Measurements from ENCODE around the gene CTSA. TPM values are rescaled to one million over a fixed set of nuclear protein-coding genes. Genes with fewer than 3 reads are reported as not detected.

The CTSA gene
- total and polyA plus RNA-seq, 9 of the 15 experiments (the other 6 are each of a cell fraction or from before 2014, with no cell fraction given): 8.8 to 61.7 (median 28.3) TPM

- no peak for TF ChIP-seq CREB3L1 (IDR thresholded peaks at IDR 0.05; ENCODE audit: borderline replicate concordance, low read depth)
- TF ChIP-seq SMARCB1 (IDR thresholded peaks at IDR 0.05; ENCODE audit: insufficient read length, low read depth): no peak
- no peak for TF ChIP-seq ZFP30 (CRISPR knock-in tag; IDR thresholded peaks at IDR 0.05; ENCODE audit: borderline replicate concordance)
- TF ChIP-seq HEY1 (CRISPR knock-in tag; IDR thresholded peaks at IDR 0.05; ENCODE audit: borderline replicate concordance): no peak
- TF ChIP-seq, protein P1, sequence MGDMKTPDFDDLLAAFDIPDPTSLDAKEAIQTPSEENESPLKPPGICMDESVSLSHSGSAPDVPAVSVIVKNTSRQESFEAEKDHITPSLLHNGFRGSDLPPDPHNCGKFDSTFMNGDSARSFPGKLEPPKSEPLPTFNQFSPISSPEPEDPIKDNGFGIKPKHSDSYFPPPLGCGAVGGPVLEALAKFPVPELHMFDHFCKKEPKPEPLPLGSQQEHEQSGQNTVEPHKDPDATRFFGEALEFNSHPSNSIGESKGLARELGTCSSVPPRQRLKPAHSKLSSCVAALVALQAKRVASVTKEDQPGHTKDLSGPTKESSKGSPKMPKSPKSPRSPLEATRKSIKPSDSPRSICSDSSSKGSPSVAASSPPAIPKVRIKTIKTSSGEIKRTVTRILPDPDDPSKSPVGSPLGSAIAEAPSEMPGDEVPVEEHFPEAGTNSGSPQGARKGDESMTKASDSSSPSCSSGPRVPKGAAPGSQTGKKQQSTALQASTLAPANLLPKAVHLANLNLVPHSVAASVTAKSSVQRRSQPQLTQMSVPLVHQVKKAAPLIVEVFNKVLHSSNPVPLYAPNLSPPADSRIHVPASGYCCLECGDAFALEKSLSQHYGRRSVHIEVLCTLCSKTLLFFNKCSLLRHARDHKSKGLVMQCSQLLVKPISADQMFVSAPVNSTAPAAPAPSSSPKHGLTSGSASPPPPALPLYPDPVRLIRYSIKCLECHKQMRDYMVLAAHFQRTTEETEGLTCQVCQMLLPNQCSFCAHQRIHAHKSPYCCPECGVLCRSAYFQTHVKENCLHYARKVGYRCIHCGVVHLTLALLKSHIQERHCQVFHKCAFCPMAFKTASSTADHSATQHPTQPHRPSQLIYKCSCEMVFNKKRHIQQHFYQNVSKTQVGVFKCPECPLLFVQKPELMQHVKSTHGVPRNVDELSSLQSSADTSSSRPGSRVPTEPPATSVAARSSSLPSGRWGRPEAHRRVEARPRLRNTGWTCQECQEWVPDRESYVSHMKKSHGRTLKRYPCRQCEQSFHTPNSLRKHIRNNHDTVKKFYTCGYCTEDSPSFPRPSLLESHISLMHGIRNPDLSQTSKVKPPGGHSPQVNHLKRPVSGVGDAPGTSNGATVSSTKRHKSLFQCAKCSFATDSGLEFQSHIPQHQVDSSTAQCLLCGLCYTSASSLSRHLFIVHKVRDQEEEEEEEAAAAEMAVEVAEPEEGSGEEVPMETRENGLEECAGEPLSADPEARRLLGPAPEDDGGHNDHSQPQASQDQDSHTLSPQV (IDR thresholded peaks at IDR 0.05): peak; percentile 29; the same call in 1 of the 2 replicates
- no peak for TF ChIP-seq CHD4 (IDR thresholded peaks at IDR 0.05; ENCODE audit: insufficient read depth, insufficient replicate concordance, low read depth, low read length, poor library complexity, severe bottlenecking)
- no peak for TF ChIP-seq HOXB6 (CRISPR knock-in tag; IDR thresholded peaks at IDR 0.05; ENCODE audit: borderline replicate concordance)
- TF ChIP-seq, protein P2, sequence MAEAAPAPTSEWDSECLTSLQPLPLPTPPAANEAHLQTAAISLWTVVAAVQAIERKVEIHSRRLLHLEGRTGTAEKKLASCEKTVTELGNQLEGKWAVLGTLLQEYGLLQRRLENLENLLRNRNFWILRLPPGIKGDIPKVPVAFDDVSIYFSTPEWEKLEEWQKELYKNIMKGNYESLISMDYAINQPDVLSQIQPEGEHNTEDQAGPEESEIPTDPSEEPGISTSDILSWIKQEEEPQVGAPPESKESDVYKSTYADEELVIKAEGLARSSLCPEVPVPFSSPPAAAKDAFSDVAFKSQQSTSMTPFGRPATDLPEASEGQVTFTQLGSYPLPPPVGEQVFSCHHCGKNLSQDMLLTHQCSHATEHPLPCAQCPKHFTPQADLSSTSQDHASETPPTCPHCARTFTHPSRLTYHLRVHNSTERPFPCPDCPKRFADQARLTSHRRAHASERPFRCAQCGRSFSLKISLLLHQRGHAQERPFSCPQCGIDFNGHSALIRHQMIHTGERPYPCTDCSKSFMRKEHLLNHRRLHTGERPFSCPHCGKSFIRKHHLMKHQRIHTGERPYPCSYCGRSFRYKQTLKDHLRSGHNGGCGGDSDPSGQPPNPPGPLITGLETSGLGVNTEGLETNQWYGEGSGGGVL (CRISPR knock-in tag; IDR thresholded peaks at IDR 0.05): no peak
- TF ChIP-seq MBD2 (IDR thresholded peaks at IDR 0.05; ENCODE audit: borderline replicate concordance, low read depth): no peak
- peak; percentile 46; the same call in 1 of the 2 replicates for TF ChIP-seq SMARCE1 (IDR thresholded peaks at IDR 0.05)
- no peak for TF ChIP-seq FOXA3 (CRISPR knock-in tag; conservative IDR thresholded peaks at IDR 0.05 in 1 of 2, IDR thresholded peaks at IDR 0.05 in 1 of 2)
- TF ChIP-seq, protein P3, sequence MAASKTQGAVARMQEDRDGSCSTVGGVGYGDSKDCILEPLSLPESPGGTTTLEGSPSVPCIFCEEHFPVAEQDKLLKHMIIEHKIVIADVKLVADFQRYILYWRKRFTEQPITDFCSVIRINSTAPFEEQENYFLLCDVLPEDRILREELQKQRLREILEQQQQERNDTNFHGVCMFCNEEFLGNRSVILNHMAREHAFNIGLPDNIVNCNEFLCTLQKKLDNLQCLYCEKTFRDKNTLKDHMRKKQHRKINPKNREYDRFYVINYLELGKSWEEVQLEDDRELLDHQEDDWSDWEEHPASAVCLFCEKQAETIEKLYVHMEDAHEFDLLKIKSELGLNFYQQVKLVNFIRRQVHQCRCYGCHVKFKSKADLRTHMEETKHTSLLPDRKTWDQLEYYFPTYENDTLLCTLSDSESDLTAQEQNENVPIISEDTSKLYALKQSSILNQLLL (CRISPR knock-in tag; IDR thresholded peaks at IDR 0.05; ENCODE audit: borderline replicate concordance): no peak
- TF ChIP-seq USF2 (CRISPR knock-in tag; IDR thresholded peaks at IDR 0.05): no peak
- no peak for TF ChIP-seq ZKSCAN3 (CRISPR knock-in tag; IDR thresholded peaks at IDR 0.05)
- no peak for TF ChIP-seq RBM34 (IDR thresholded peaks at IDR 0.05; ENCODE audit: borderline replicate concordance, insufficient read depth, low read length)
- TF ChIP-seq, protein P4, sequence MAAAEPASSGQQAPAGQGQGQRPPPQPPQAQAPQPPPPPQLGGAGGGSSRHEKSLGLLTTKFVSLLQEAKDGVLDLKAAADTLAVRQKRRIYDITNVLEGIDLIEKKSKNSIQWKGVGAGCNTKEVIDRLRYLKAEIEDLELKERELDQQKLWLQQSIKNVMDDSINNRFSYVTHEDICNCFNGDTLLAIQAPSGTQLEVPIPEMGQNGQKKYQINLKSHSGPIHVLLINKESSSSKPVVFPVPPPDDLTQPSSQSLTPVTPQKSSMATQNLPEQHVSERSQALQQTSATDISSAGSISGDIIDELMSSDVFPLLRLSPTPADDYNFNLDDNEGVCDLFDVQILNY (CRISPR knock-in tag; IDR thresholded peaks at IDR 0.05): no peak
- no peak for TF ChIP-seq ZSCAN32 (CRISPR knock-in tag; IDR thresholded peaks at IDR 0.05)
These were observed 40.2 kb upstream of the CTSA start (continued) for GRCh38 chr20:45850926-45851325.

All from K562 (cell line).